Esophagus muscularis mucosa (tissue), 4 donors: ENCODE results near the gene GRK5.

Experiments used
- CTCF ChIP-seq, 3 experiments: fragments of 200-600 bp in 2 of 3; fragments of 450-650 bp in 1 of 3; sonication (generic) in 2 of 3; IDR thresholded peaks; one replicate each; pipeline ENCODE4 v1.5.1; 2017 to 2019; ENCODE audit warnings: antibody characterized with exemption in 3 of 3, mild to moderate bottlenecking in 2 of 3, moderate library complexity in 1 of 3
- EP300 ChIP-seq: sonication (generic); formaldehyde crosslinking; IDR thresholded peaks from one replicate; pipeline ENCODE4 v1.6.1; 2017; ENCODE audit warnings: antibody characterized with exemption
- POLR2A ChIP-seq: fragments of 450-650 bp; IDR thresholded peaks from one replicate; pipeline ENCODE4 v1.6.1; 2017; ENCODE audit warnings: antibody characterized with exemption, moderate library complexity, mild to moderate bottlenecking, low read depth
- POLR2AphosphoS5 ChIP-seq, 2 donors: sonication (generic); formaldehyde crosslinking; IDR thresholded peaks; one replicate each; pipeline ENCODE4 v1.6.1; 2017; ENCODE audit warnings: antibody characterized with exemption in 2 of 2

- TF ChIP-seq CTCF (IDR thresholded peaks at IDR 0.05) (no peak), EP300 (no peak), POLR2A (no peak), POLR2AphosphoS5 (IDR thresholded peaks at IDR 0.05) (no peak)
Observed at GRCh38 chr10:119221666-119222065, 14.3 kb downstream of the GRK5 start.
